ENCODE measurements around the gene KAZN. TPM values are rescaled to one million over a fixed set of nuclear protein-coding genes. Genes with fewer than 3 reads are reported as not detected.

The KAZN gene
- total and polyA plus RNA-seq, 4 donors, result 7.6 to 18.8 (median 11.2) TPM

GRCh38 chr1:14739082-14739832 is 140.8 kb downstream of the KAZN start:
- Histone ChIP-seq H3K36me3 (ENCODE audit: control insufficient read depth in 4 of 4, insufficient read depth in 4 of 4, low read length in 4 of 4) (no peaks in the 10 kb centered on the region), H3K4me3 (no peak overlapping the region), H3K4me1 (ENCODE audit: control insufficient read depth in 5 of 5, insufficient read depth in 5 of 5, low read length in 5 of 5) (peaks cover 0 to 27% (median 0%) of the 10 kb centered on the region in 5 donors), H3K9ac (ENCODE audit: insufficient read depth in 1 of 2, low read length in 2 of 2) (no peak overlapping the region), H3K27me3 (ENCODE audit: control insufficient read depth in 3 of 3, insufficient read depth in 3 of 3, low read length in 2 of 3) (no peaks in the 10 kb centered on the region), H3K9me3 (ENCODE audit: control insufficient read depth in 4 of 4, insufficient read depth in 3 of 4, low read length in 3 of 4) (no peaks in the 10 kb centered on the region), H3K27ac (ENCODE audit: low read depth in 1 of 2, low read length in 1 of 2) (no peak overlapping the region)
- ATAC-seq (ENCODE audit: insufficient read depth, low FRiP score) (no peak), DNase-seq (no peak)
- TF ChIP-seq, protein P1, sequence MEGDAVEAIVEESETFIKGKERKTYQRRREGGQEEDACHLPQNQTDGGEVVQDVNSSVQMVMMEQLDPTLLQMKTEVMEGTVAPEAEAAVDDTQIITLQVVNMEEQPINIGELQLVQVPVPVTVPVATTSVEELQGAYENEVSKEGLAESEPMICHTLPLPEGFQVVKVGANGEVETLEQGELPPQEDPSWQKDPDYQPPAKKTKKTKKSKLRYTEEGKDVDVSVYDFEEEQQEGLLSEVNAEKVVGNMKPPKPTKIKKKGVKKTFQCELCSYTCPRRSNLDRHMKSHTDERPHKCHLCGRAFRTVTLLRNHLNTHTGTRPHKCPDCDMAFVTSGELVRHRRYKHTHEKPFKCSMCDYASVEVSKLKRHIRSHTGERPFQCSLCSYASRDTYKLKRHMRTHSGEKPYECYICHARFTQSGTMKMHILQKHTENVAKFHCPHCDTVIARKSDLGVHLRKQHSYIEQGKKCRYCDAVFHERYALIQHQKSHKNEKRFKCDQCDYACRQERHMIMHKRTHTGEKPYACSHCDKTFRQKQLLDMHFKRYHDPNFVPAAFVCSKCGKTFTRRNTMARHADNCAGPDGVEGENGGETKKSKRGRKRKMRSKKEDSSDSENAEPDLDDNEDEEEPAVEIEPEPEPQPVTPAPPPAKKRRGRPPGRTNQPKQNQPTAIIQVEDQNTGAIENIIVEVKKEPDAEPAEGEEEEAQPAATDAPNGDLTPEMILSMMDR (IDR thresholded peaks at IDR 0.05; ENCODE audit: control extremely low read depth, extremely low read depth), result no peak
- WGBS, 2 donors, result 48 to 52% methylated on average over 16 of the region's 16 CpGs

DNA sequence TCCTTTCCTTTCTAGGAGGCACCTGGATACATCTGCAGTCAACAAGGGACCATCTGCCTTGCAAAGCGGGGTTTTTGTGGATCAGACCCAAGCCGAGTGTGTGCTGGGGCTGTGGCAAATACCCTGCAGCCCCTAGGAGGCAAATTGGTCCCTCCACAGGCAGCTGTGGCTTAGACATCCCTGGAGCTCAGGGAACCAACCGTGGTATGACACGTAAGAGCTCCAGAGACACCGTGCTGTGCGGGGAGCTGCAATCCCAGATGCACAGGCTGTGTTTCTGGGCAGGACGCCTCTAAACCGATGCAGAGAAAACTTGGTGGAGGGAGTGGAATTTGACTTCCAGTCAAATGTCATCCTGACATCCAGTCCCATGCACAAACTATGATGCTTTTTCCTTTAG is 141.5 kb downstream of the KAZN start:
- peaks cover 0 to 27% (median 0%) of the 10 kb centered on the region in 5 donors for H3K4me1 ChIP-seq (ENCODE audit: control insufficient read depth in 5 of 5, insufficient read depth in 5 of 5, low read length in 5 of 5)
- no peaks in the 10 kb centered on the region for H3K9me3 ChIP-seq (ENCODE audit: control insufficient read depth in 4 of 4, insufficient read depth in 3 of 4, low read length in 3 of 4)
- H3K4me3 ChIP-seq, result no peak overlapping the region
- no peak for DNase-seq
- WGBS, 2 donors, result 63 to 69% methylated on average over 8 of the region's 8 CpGs
- no peak overlapping the region for H3K27ac ChIP-seq (ENCODE audit: low read depth in 1 of 2, low read length in 1 of 2)
- no peaks in the 10 kb centered on the region for H3K36me3 ChIP-seq (ENCODE audit: control insufficient read depth in 4 of 4, insufficient read depth in 4 of 4, low read length in 4 of 4)
- ATAC-seq (ENCODE audit: insufficient read depth, low FRiP score), result no peak
- H3K27me3 ChIP-seq (ENCODE audit: control insufficient read depth in 3 of 3, insufficient read depth in 3 of 3, low read length in 2 of 3), result no peaks in the 10 kb centered on the region
- H3K9ac ChIP-seq (ENCODE audit: insufficient read depth in 1 of 2, low read length in 2 of 2), result no peak overlapping the region
- TF ChIP-seq, protein P1 (IDR thresholded peaks at IDR 0.05; ENCODE audit: control extremely low read depth, extremely low read depth), result no peak

GRCh38 chr1:14741082-14741481 is 142.6 kb downstream of the KAZN start:
- ATAC-seq (ENCODE audit: insufficient read depth, low FRiP score), result no peak
- Histone ChIP-seq H3K9ac (ENCODE audit: insufficient read depth in 1 of 2, low read length in 2 of 2) (no peak overlapping the region), H3K27ac (ENCODE audit: low read depth in 1 of 2, low read length in 1 of 2) (no peak overlapping the region), H3K4me1 (ENCODE audit: control insufficient read depth in 5 of 5, insufficient read depth in 5 of 5, low read length in 5 of 5) (peaks cover 0 to 36% (median 2%) of the 10 kb centered on the region in 5 donors), H3K36me3 (ENCODE audit: control insufficient read depth in 4 of 4, insufficient read depth in 4 of 4, low read length in 4 of 4) (no peaks in the 10 kb centered on the region), H3K27me3 (ENCODE audit: control insufficient read depth in 3 of 3, insufficient read depth in 3 of 3, low read length in 2 of 3) (no peaks in the 10 kb centered on the region), H3K4me3 (no peak overlapping the region), H3K9me3 (ENCODE audit: control insufficient read depth in 4 of 4, insufficient read depth in 3 of 4, low read length in 3 of 4) (no peaks in the 10 kb centered on the region)
- WGBS, 2 donors, result 61 to 65% methylated on average over 5 of the region's 5 CpGs
- TF ChIP-seq, protein P1 (IDR thresholded peaks at IDR 0.05; ENCODE audit: control extremely low read depth, extremely low read depth), result no peak
- no peak for DNase-seq

Data from lung (tissue), 12 donors.